Measurements from ENCODE around the gene PCP2. TPM values are rescaled to one million over a fixed set of nuclear protein-coding genes. Genes with fewer than 3 reads are reported as not detected.

Gene PCP2
- total and polyA plus RNA-seq, 2 experiments from 2014 or later: not detected

GRCh38 chr19:7672522-7672921 is 39.0 kb upstream of the PCP2 start:
- no peaks in the 10 kb centered on the region for H3K4me1 ChIP-seq (ENCODE audit: insufficient read depth)
- WGBS, 2 experiments (ENCODE audit: low coverage in 1 of 2, low lambda C conversion rate in 2 of 2, missing lambda C conversion rate in 2 of 2): 26 to 36% methylated on average over 9 of the region's 9 CpGs
- DNase-seq: no peak
- no peak overlapping the region for H3K9ac ChIP-seq
- TF ChIP-seq EZH2 (IDR thresholded peaks at IDR 0.05; ENCODE audit: insufficient read depth, poor library complexity, severe bottlenecking): no peak
- TF ChIP-seq EZH2phosphoT487 (IDR thresholded peaks at IDR 0.05; ENCODE audit: insufficient read depth, low read depth): no peak
- H4K20me1 ChIP-seq (ENCODE audit: insufficient read depth): no peaks in the 10 kb centered on the region
- no peak overlapping the region for H2AFZ ChIP-seq
- in situ Hi-C loops (cut with MboI): loop anchor here (10.0 kb wide), 1 partner anchor 108 kb away; no protein-coding TSS in a partner anchor
- H3K9me2 ChIP-seq (ENCODE audit: insufficient read depth): no peaks in the 10 kb centered on the region
- H3K27me3 ChIP-seq (replicated peaks; ENCODE audit: insufficient read depth): peaks cover 12% of the 10 kb centered on the region
- H3K36me3 ChIP-seq (ENCODE audit: low read depth): no peaks in the 10 kb centered on the region
- no peaks in the 10 kb centered on the region for H3K79me2 ChIP-seq (ENCODE audit: insufficient read depth)
- H3F3A ChIP-seq (ENCODE audit: insufficient read depth): no peaks in the 10 kb centered on the region
- no peaks in the 10 kb centered on the region for H3K9me3 ChIP-seq (ENCODE audit: low read depth)
- H3K4me2 ChIP-seq (ENCODE audit: unreplicated experiment): no peak overlapping the region
- no peak overlapping the region for H3K27ac ChIP-seq
- H3K4me3 ChIP-seq: no peak overlapping the region

- no peaks in the 10 kb centered on the region for H3K36me3 ChIP-seq (ENCODE audit: low read depth)
- no peak overlapping the region for H3K27ac ChIP-seq
- in situ Hi-C loops (cut with MboI): loop anchor here (10.0 kb wide), 1 partner anchor 106 kb away; no protein-coding TSS in a partner anchor
- H3F3A ChIP-seq (ENCODE audit: insufficient read depth): no peaks in the 10 kb centered on the region
- DNase-seq: no peak
- no peaks in the 10 kb centered on the region for H3K9me3 ChIP-seq (ENCODE audit: low read depth)
- 41 to 42% methylated on average over 8 to 9 of the region's 9 CpGs for WGBS, 2 experiments (ENCODE audit: low coverage in 1 of 2, low lambda C conversion rate in 2 of 2, missing lambda C conversion rate in 2 of 2)
- H3K27me3 ChIP-seq (replicated peaks; ENCODE audit: insufficient read depth): peaks cover 8% of the 10 kb centered on the region
- H3K4me3 ChIP-seq: no peak overlapping the region
- no peak overlapping the region for H2AFZ ChIP-seq
- no peaks in the 10 kb centered on the region for H4K20me1 ChIP-seq (ENCODE audit: insufficient read depth)
- H3K9ac ChIP-seq: no peak overlapping the region
- no peaks in the 10 kb centered on the region for H3K9me2 ChIP-seq (ENCODE audit: insufficient read depth)
- H3K79me2 ChIP-seq (ENCODE audit: insufficient read depth): no peaks in the 10 kb centered on the region
- H3K4me2 ChIP-seq (ENCODE audit: unreplicated experiment): no peak overlapping the region
- H3K4me1 ChIP-seq (ENCODE audit: insufficient read depth): no peaks in the 10 kb centered on the region
- no peak for TF ChIP-seq EZH2phosphoT487 (IDR thresholded peaks at IDR 0.05; ENCODE audit: insufficient read depth, low read depth)
- TF ChIP-seq EZH2 (IDR thresholded peaks at IDR 0.05; ENCODE audit: insufficient read depth, poor library complexity, severe bottlenecking): no peak
Measured at GRCh38 chr19:7670790-7671189, 37.3 kb upstream of the PCP2 start.

GRCh38 chr19:7670150-7670783 is 36.7 kb upstream of the PCP2 start:
- no peaks in the 10 kb centered on the region for H4K20me1 ChIP-seq (ENCODE audit: insufficient read depth)
- peaks cover 6% of the 10 kb centered on the region for H3K27me3 ChIP-seq (replicated peaks; ENCODE audit: insufficient read depth)
- WGBS, 2 experiments (ENCODE audit: low coverage in 1 of 2, low lambda C conversion rate in 2 of 2, missing lambda C conversion rate in 2 of 2): 3% methylated on average over 38 to 40 of the region's 43 CpGs
- H3K9me3 ChIP-seq (ENCODE audit: low read depth): no peaks in the 10 kb centered on the region
- DNase-seq: peak; percentile 37
- no peaks in the 10 kb centered on the region for H3K36me3 ChIP-seq (ENCODE audit: low read depth)
- no peak overlapping the region for H3K27ac ChIP-seq
- H3K4me3 ChIP-seq: no peak overlapping the region
- TF ChIP-seq EZH2phosphoT487 (IDR thresholded peaks at IDR 0.05; ENCODE audit: insufficient read depth, low read depth): no peak
- no peak for TF ChIP-seq EZH2 (IDR thresholded peaks at IDR 0.05; ENCODE audit: insufficient read depth, poor library complexity, severe bottlenecking)
- in situ Hi-C loops (cut with MboI): loop anchor here (10.0 kb wide), 1 partner anchor 105 kb away; no protein-coding TSS in a partner anchor
- H3K79me2 ChIP-seq (ENCODE audit: insufficient read depth): no peaks in the 10 kb centered on the region
- no peak overlapping the region for H2AFZ ChIP-seq
- H3F3A ChIP-seq (ENCODE audit: insufficient read depth): no peaks in the 10 kb centered on the region
- no peaks in the 10 kb centered on the region for H3K4me1 ChIP-seq (ENCODE audit: insufficient read depth)
- no peak overlapping the region for H3K4me2 ChIP-seq (ENCODE audit: unreplicated experiment)
- H3K9me2 ChIP-seq (ENCODE audit: insufficient read depth): no peaks in the 10 kb centered on the region
- H3K9ac ChIP-seq: no peak overlapping the region

- TF ChIP-seq EZH2phosphoT487 (IDR thresholded peaks at IDR 0.05; ENCODE audit: insufficient read depth, low read depth): no peak
- no peak for TF ChIP-seq EZH2 (IDR thresholded peaks at IDR 0.05; ENCODE audit: insufficient read depth, poor library complexity, severe bottlenecking)
- H3K4me3 ChIP-seq: no peak overlapping the region
- DNase-seq: no peak
- H3K9me3 ChIP-seq (ENCODE audit: low read depth): no peaks in the 10 kb centered on the region
- peaks cover 6% of the 10 kb centered on the region for H3K27me3 ChIP-seq (replicated peaks; ENCODE audit: insufficient read depth)
- in situ Hi-C loops (cut with MboI): loop anchor here (10.0 kb wide), 1 partner anchor 105 kb away; no protein-coding TSS in a partner anchor
- H3K4me1 ChIP-seq (ENCODE audit: insufficient read depth): no peaks in the 10 kb centered on the region
- H3K36me3 ChIP-seq (ENCODE audit: low read depth): no peaks in the 10 kb centered on the region
- H2AFZ ChIP-seq: no peak overlapping the region
- no peak overlapping the region for H3K27ac ChIP-seq
- no peaks in the 10 kb centered on the region for H3K79me2 ChIP-seq (ENCODE audit: insufficient read depth)
- H3F3A ChIP-seq (ENCODE audit: insufficient read depth): no peaks in the 10 kb centered on the region
- 32 to 44% methylated on average over 5 to 9 of the region's 9 CpGs for WGBS, 2 experiments (ENCODE audit: low coverage in 1 of 2, low lambda C conversion rate in 2 of 2, missing lambda C conversion rate in 2 of 2)
- H3K4me2 ChIP-seq (ENCODE audit: unreplicated experiment): no peak overlapping the region
- no peaks in the 10 kb centered on the region for H4K20me1 ChIP-seq (ENCODE audit: insufficient read depth)
- H3K9me2 ChIP-seq (ENCODE audit: insufficient read depth): no peaks in the 10 kb centered on the region
- H3K9ac ChIP-seq: no peak overlapping the region
Measured at GRCh38 chr19:7669641-7670040, 36.1 kb upstream of the PCP2 start.

Measured in GM23248 (cell line).